ENCODE measurements around the gene MRPL54. TPM values are rescaled to one million over a fixed set of nuclear protein-coding genes. Genes with fewer than 3 reads are reported as not detected.
"Not testable (repeated sequence)": the region's sequence is repeated elsewhere in the genome, so short reads cannot be mapped to it uniquely, and the experiment has no call there.

MRPL54 gene
- polyA plus RNA-seq, 1 donor from 2014 or later: 74.7 TPM

GRCh38 chr19:3753631-3754410, 8.7 kb upstream of the MRPL54 start:
- Histone ChIP-seq H4K20me1 (ENCODE audit: insufficient read depth) (no peaks in the 10 kb centered on the region), H2AFZ (ENCODE audit: low read depth, low read length) (no peak overlapping the region), H3K79me2 (replicated peaks; ENCODE audit: insufficient read depth, low read length) (no peaks in the 10 kb centered on the region), H3K4me3 (ENCODE audit: low read length) (no peak overlapping the region), H3K27ac (ENCODE audit: low read length) (no peak overlapping the region), H3K9me3 (ENCODE audit: low read length) (no peaks in the 10 kb centered on the region), H3F3A (ENCODE audit: insufficient read depth, low read length, poor library complexity, severe bottlenecking) (no peaks in the 10 kb centered on the region), H3K9ac (ENCODE audit: low read length) (no peak overlapping the region), H3K9me2 (ENCODE audit: insufficient read depth, low read length) (no peaks in the 10 kb centered on the region), H3K27me3 (ENCODE audit: insufficient read depth, low read depth, low read length) (no peaks in the 10 kb centered on the region), H3K36me3 (ENCODE audit: insufficient read depth, low read length) (no peaks in the 10 kb centered on the region), H3K4me2 (ENCODE audit: low read length) (no peak overlapping the region)
- TF ChIP-seq REST (IDR thresholded peaks at IDR 0.05; ENCODE audit: borderline replicate concordance) (no peak), CTCF (IDR thresholded peaks at IDR 0.05; ENCODE audit: poor library complexity, severe bottlenecking) (no peak)

- H3K27ac ChIP-seq (ENCODE audit: low read length); H3K36me3 ChIP-seq (ENCODE audit: insufficient read depth, low read length); H2AFZ ChIP-seq (ENCODE audit: low read depth, low read length): not testable (repeated sequence)
Observed at GRCh38 chr19:3757705-3758104, 4.8 kb upstream of the MRPL54 start.

GRCh38 chr19:3758297-3758696, 4.2 kb upstream of the MRPL54 start:
- H3K4me2 ChIP-seq (ENCODE audit: low read length); H3K27me3 ChIP-seq (ENCODE audit: insufficient read depth, low read depth, low read length); H3K9me2 ChIP-seq (ENCODE audit: insufficient read depth, low read length); H3K9me3 ChIP-seq (ENCODE audit: low read length); H3K36me3 ChIP-seq (ENCODE audit: insufficient read depth, low read length); H4K20me1 ChIP-seq (ENCODE audit: insufficient read depth); H3K9ac ChIP-seq (ENCODE audit: low read length); H2AFZ ChIP-seq (ENCODE audit: low read depth, low read length); H3K79me2 ChIP-seq (replicated peaks; ENCODE audit: insufficient read depth, low read length); H3K27ac ChIP-seq (ENCODE audit: low read length); H3F3A ChIP-seq (ENCODE audit: insufficient read depth, low read length, poor library complexity, severe bottlenecking); H3K4me3 ChIP-seq (ENCODE audit: low read length): not testable (repeated sequence)

More at GRCh38 chr19:3757705-3758104, 4.8 kb upstream of the MRPL54 start:
- not testable (repeated sequence) for H4K20me1 ChIP-seq (ENCODE audit: insufficient read depth); H3K9me3 ChIP-seq (ENCODE audit: low read length); H3K9me2 ChIP-seq (ENCODE audit: insufficient read depth, low read length); H3K27me3 ChIP-seq (ENCODE audit: insufficient read depth, low read depth, low read length); H3K9ac ChIP-seq (ENCODE audit: low read length); H3K4me3 ChIP-seq (ENCODE audit: low read length); H3K79me2 ChIP-seq (replicated peaks; ENCODE audit: insufficient read depth, low read length); H3F3A ChIP-seq (ENCODE audit: insufficient read depth, low read length, poor library complexity, severe bottlenecking); H3K4me2 ChIP-seq (ENCODE audit: low read length)

Measured in neural cell (in vitro differentiated cells).